DND-41 (cell line): ENCODE measurements around the gene ANKS1B.

ENCODE experiments used
- CTCF ChIP-seq: IDR thresholded peaks from 2 replicates; pipeline ENCODE4 v1.5.1; 2012; ENCODE audit warnings: borderline replicate concordance, low read length, moderate library complexity, mild to moderate bottlenecking; ENCODE audit not compliant: poor library complexity, severe bottlenecking; ENCODE audit errors: extremely low read depth
- EZH2 ChIP-seq: IDR thresholded peaks from 3 replicates; pipeline ENCODE4 v1.6.1; 2012; ENCODE audit warnings: borderline replicate concordance, low read depth, mild to moderate bottlenecking, moderate library complexity, low read length, inconsistent platforms; ENCODE audit not compliant: severe bottlenecking

GRCh38 chr12:99110212-99110611, 874.5 kb downstream of the ANKS1B start:
- TF ChIP-seq CTCF: no peak
- TF ChIP-seq EZH2: no peak
